Measurements from ENCODE around the gene PLEKHF1. TPM values are rescaled to one million over a fixed set of nuclear protein-coding genes. Genes with fewer than 3 reads are reported as not detected.

The PLEKHF1 gene
- total RNA-seq, 1 donor from 2014 or later: 53.1 TPM

DNA sequence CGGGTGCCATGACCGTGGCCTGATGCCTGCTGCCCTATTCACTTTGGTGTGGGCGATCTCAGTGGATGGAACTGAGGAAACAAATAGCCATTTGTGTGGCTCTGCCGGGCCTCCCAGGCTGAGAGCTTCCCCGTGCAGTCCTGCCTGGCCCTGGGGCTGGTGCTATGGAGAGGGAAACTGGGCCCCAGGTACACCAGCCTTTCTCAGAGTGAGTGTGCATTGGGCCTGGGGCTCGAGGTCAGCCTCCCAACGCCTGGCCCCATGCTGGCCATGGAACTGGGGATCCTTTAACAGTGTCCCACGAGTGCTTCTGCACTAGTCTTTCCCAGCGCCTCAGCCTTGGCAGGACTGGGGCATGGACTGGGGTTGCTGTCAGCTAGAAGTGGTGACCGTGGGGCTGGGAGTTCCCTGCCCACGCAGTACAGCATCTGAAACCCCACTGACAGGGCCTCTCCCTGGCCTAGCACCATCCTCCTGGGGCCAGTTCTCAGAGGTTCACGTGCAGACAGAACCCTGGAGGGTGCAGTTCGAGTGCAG lies 10.5 kb downstream of the PLEKHF1 start:
- intact Hi-C loops (cut with micrococcal nuclease): no loop called here

DNA sequence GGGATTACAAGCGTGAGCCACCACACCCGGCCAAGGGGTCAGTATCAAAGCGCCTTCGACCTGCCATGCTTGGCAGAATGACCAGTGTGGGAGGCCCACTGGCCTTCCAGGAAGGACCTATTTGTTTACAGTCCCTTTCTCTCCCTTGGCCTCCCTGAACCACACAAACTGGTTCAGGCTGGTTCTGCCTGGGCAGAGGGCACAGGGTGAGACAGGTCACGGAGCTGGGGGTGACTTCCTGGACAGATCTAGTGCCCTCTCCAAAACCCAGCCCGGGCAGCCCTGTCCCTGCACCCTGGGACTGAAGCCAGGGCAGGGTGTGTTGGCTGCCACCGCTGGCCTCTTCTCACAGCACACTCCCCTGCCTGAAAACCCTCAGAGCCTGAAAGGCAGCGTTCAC lies 11.3 kb downstream of the PLEKHF1 start:
- intact Hi-C loops (cut with micrococcal nuclease): no loop called here

- intact Hi-C loops (cut with micrococcal nuclease): no loop called here
Observed at GRCh38 chr19:29677001-29677817, 11.9 kb downstream of the PLEKHF1 start.

- intact Hi-C loops (cut with micrococcal nuclease): no loop called here
Observed at GRCh38 chr19:29678484-29679106, 13.3 kb downstream of the PLEKHF1 start.

DNA sequence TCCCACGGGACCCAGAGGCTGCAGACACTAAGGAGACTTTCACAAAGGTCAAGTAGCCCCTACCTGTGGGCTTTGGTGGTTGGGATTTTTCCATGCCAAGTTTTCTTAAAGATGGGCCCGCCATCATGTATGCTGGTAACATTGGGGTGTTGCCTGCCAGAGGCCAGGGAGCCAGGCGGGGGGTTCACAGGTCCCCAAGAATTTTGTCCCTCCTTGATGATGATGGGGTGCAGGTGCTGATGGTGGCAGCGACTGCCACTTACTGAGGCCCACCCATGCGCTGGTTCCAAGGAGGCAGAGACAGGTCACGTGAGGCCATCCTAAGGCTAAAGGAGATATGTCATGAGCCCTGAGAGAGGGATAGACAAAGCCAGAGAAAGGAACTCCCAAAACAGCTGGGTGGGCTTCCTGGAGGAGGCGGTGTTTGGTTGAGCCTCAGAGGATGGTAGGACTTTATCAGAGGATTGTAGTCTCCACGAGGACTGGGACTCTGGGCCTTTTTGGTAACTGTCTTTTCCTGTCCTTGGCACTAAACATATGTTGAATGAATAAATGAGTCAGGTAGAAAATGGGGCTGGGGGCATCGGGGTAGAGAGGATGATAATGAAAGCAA lies 14.4 kb downstream of the PLEKHF1 start:
- intact Hi-C loops (cut with micrococcal nuclease): loop anchor here (1.0 to 2.0 kb wide), 3 partner anchors 8 to 13 kb away; no protein-coding TSS in a partner anchor

GRCh38 chr19:29680447-29680846 lies 15.2 kb downstream of the PLEKHF1 start:
- intact Hi-C loops (cut with micrococcal nuclease): loop anchor here (1.0 to 2.0 kb wide), 3 partner anchors 9 to 14 kb away; no protein-coding TSS in a partner anchor

DNA sequence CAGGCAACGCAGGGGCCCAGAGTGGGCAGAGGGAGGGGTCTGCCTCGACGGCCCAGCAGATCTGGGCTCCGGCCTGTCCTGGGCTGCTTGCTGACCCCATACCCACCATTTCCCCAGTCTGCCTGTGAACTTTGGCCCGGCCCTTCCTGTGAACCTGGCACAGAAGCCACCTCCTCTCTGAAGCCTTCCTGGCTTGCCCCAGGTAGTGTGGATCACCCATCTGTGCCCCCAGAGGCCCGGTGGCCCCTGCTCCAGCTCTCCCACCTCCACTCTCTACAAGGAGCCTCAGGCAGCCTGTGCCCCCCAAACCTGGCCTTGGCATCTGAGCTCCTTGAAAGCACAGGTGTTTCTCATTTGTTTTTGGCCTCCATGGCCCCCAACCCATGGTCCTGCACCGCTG lies 15.7 kb downstream of the PLEKHF1 start:
- intact Hi-C loops (cut with micrococcal nuclease): loop anchor here (1.0 to 2.0 kb wide), 3 partner anchors 10 to 14 kb away; no protein-coding TSS in a partner anchor

DNA sequence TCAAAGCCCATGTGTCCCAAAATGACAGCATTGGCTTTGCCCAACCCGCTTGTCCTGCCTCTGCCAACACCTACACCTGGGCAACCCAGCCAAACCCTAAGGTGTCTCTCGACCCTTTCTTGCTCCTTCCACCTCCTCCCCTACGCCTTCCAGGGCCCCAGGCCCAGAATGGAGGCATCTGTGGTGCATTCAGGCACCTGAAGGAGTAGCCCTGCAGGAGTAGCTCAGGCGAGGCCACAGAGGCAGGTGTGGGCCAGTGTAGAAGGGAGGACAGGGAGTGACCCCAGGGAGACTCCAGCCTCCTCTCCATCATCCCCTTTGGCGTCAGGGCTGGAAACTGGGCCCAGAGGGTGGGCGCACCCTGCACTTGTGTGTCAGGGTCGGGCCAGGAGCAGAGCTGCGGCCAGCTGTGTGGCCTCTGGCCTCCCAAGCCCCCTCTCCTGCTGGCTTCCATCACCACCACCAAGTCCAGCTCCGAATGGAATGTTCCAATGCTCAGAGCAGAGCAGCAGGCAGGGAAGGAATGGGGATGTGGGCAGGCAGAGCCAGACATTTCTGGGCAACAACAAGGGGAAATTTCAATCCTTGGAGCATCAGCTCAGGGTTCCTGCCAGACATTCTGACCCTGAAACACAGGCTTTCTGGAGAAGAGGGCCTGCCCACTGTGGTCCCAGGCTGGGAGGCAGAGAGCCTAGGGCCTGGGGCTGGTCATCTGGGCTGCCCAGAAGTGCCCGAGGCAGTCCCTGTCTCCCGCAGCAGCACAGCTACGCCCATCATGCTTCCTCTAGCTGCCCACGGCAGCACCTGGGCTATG lies 16.4 kb downstream of the PLEKHF1 start:
- intact Hi-C loops (cut with micrococcal nuclease): loop anchor here (2.0 kb wide), 1 partner anchor 15 kb away; no protein-coding TSS in a partner anchor

GRCh38 chr19:29682236-29682895 lies 17.1 kb downstream of the PLEKHF1 start:
- intact Hi-C loops (cut with micrococcal nuclease): no loop called here

- intact Hi-C loops (cut with micrococcal nuclease): no loop called here
Observed at GRCh38 chr19:29683009-29683408, 17.7 kb downstream of the PLEKHF1 start.

DNA sequence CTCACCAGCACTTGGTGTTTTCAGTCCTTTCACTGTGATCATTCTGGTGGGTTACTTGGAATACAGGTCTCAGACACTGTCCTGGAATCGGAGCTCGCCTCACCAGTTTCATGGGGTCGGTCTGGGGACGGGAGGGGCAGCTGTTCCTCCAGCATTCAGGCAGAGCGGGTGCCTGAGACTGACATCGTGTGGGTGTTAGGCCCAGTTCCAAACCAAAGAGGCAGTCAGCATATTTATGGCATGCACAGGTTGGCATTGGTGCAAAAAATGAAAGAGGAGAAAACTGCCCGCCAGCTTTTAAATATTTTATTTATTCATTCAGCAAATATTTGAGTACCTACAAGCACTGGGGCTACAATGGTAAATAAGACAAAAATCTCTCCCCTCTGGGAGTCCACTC lies 20.1 kb downstream of the PLEKHF1 start:
- intact Hi-C loops (cut with micrococcal nuclease): no loop called here

- intact Hi-C loops (cut with micrococcal nuclease): no loop called here
Observed at GRCh38 chr19:29686285-29686805, 21.1 kb downstream of the PLEKHF1 start.

GRCh38 chr19:29687244-29687896 lies 22.1 kb downstream of the PLEKHF1 start:
- intact Hi-C loops (cut with micrococcal nuclease): no loop called here

DNA sequence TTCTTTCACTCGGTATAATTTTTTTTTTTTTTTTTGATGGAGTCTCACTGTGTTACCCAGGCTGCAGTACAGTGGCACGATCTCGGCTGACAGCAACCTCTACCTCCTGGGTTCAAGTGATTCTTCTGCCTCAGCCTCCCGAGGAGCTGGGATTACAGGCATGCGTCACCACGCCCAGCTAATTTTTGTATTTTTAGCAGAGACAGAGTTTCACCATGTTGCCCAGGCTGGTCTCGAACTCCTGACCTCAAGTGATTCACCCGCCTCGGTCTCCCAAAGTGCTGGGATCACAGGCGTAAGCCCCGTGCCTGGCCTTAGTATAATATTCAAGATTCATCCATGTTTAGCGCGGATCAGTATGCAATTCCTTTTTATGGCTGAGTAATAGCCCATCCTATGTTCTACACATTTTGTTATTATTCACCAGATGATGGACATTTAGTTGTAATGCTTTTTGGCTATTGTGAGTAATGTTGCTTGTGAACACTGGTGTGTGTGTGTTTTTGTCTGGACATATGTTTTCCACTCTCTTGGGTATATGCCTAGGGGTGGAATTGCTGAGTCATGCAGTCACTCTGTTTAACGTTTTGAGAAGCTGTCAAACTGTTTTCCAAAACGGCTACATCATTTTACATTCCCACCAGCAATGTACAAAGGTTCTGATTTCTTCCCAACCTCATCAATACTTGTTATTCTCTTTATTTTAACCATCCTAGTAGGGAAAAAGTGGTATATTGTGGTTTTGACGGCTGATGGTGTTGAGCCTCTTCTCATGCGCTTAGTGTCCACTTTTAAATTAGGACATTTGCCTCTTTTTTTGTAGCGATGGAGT lies 22.9 kb downstream of the PLEKHF1 start:
- intact Hi-C loops (cut with micrococcal nuclease): no loop called here

- intact Hi-C loops (cut with micrococcal nuclease): loop anchor here (1.0 to 5.0 kb wide), 8 partner anchors 11 to 224 kb away; partner anchors contain the start of genes PLEKHF1 and POP4
Observed at GRCh38 chr19:29690842-29691241, 25.6 kb downstream of the PLEKHF1 start.

DNA sequence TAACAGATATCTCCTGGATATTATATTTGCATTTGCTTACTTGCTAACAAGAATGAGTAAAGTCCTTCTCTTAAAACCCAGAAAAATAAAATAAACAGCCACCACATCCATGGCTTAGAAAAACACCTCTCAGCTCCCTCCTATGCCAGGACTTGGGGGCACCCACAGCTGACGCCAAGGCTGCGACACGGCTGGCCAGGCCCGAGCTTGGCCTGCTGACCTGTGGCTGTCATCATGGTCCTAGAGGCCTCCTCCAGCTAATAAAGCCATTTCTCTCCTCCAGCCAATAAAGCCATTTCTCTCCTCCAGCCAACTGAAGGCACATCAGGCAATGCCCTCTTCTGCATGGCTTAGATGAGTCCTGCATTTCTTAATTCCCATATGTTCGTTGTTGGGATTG lies 28.9 kb downstream of the PLEKHF1 start:
- intact Hi-C loops (cut with micrococcal nuclease): loop anchor here (1.0 to 5.0 kb wide), 3 partner anchors 22 to 227 kb away; no protein-coding TSS in a partner anchor

DNA sequence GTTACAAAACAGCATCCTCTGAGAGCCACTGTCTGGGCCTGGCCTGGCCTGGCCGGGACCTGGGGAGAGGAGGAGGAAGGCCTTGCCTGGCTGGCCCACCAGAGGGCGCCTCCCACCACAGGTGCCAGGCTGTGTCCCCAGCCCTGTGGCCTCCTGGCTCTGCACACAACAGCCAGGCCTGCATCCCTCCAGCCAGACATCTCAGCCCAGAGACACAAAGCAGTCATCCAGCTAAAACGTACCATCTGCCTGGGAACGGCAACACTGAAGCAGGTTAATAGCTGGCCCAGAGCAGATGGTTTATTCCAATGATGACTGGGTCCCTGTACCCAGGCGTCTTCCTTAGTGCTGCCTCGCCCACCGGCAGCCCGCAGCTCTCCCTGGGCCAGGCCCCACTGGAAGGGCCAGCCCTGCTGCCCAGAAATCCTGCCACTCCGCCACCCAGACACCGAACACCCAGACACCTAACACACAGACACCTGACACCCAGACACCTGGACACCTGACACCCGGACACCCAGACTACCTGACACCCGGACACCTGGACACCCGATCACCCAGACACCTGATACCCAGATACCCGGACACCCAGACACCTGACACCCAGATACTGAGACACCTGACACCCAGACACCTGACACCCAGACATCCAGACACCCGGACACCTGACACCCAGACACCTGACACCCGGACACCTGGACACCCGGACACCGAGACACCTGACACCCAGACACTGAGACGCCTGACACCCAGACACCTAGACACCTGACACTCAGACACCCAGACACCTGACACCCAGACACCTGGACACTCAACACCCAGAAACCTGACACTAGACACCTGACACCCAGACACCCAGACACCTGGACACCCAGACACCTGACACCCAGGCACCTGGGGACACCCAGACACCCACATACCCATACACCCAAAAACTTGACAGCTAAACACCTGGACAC lies 29.7 kb downstream of the PLEKHF1 start:
- intact Hi-C loops (cut with micrococcal nuclease): loop anchor here (1.0 to 5.0 kb wide), 3 partner anchors 21 to 228 kb away; no protein-coding TSS in a partner anchor

Data from T-helper 1 cell treated with Interleukin-12 subunit alpha and Interleukin-12 subunit beta and Interleukin-4 antibody, amounts not matched to agents 30 ng/mL and 1 ng/mL, for 36 hours (primary cell).